GM12878 (cell line): Measurements from ENCODE around the gene LKAAEAR1. TPM values are rescaled to one million over a fixed set of nuclear protein-coding genes. Genes with fewer than 3 reads are reported as not detected.

ENCODE experiments used
- ATAC-seq: fragments of 200-7000 bp; cut with Tn5 transposase; 3 replicates; pipeline ENCODE4 v1.9.1; 2020; ENCODE audit warnings: mild to moderate bottlenecking, moderate library complexity
- BruUV-seq: library from RNA; stranded (reverse); fragments of 400-500 nt; replicated peaks from 2 replicates; lab custom pipeline; 2021; lab: Mats Ljungman, UMichigan
- CTCF ChIA-PET: fragments of 300-600 bp; sonication (Branson Sonifier 250); formaldehyde crosslinking; extraction: SDS; loops from one replicate; lab custom pipeline; 2021; ENCODE audit warnings: inconsistent platforms; lab: Yijun Ruan, JAX
- POLR2A ChIA-PET: fragments of 350-600 bp; formaldehyde crosslinking; extraction: SDS; loops from one replicate; lab custom pipeline; 2021; ENCODE audit warnings: inconsistent platforms; lab: Charles Lee
- RAD21 ChIA-PET: fragments of 300-600 bp; sonication (Branson Sonifier 250); formaldehyde crosslinking; loops from one replicate; lab custom pipeline; 2023; ENCODE audit warnings: antibody characterized with exemption; ENCODE audit not compliant: unreplicated experiment; lab: Charles Lee
- SMC1A ChIA-PET: fragments of 300-600 bp; sonication (Branson Sonifier 250); formaldehyde crosslinking; loops from one replicate; lab custom pipeline; 2023; ENCODE audit not compliant: unreplicated experiment, uncharacterized antibody; lab: Charles Lee
- DNase-seq: peaks from one replicate; pipeline ENCODE4 v3.0.0-alpha.2; 2011; ENCODE audit warnings: low read depth, low spot score
- FAIRE-seq: peaks from 3 replicates; lab custom pipeline; 2011; peaks lifted over from hg19 to GRCh38; lab: Jason Lieb, UNC
- H2AFZ ChIP-seq: 2 replicates; pipeline ENCODE4 v1.6.0; 2011; ENCODE audit warnings: low read depth, low read length, control low read depth; ENCODE audit not compliant: control insufficient read depth
- H3K27ac ChIP-seq: 2 replicates; pipeline ENCODE4 v1.5.1; 2011; ENCODE audit warnings: control low read depth; ENCODE audit not compliant: control insufficient read depth, insufficient read depth
- H3K27me3 ChIP-seq, 2 experiments: replicated peaks in 1 of 2; 2 replicates each; pipeline versions ENCODE4 v1.6.0 to v1.6.1; 2011; ENCODE audit warnings: low read length in 1 of 2; ENCODE audit not compliant: control insufficient read depth in 2 of 2, insufficient read depth in 2 of 2
- H3K36me3 ChIP-seq, 2 experiments: 2 replicates each; pipeline ENCODE4 v1.5.1; 2011; ENCODE audit warnings: low read length in 1 of 2; ENCODE audit not compliant: control insufficient read depth in 2 of 2, insufficient read depth in 2 of 2
- H3K4me1 ChIP-seq: 2 replicates; pipeline ENCODE4 v1.6.1; 2011; ENCODE audit warnings: mild to moderate bottlenecking, low read length, moderate library complexity, mixed read lengths; ENCODE audit not compliant: control insufficient read depth, insufficient read depth
- H3K4me2 ChIP-seq: 2 replicates; pipeline ENCODE4 v1.6.0; 2011; ENCODE audit warnings: control low read depth; ENCODE audit not compliant: control insufficient read depth, insufficient read depth
- H3K4me3 ChIP-seq: fragments of 200-600 bp; sonication (generic); 2 replicates; pipeline ENCODE4 v1.5.1; 2016
- H3K79me2 ChIP-seq: 2 replicates; pipeline ENCODE4 v1.6.0; 2011; ENCODE audit warnings: low read length; ENCODE audit not compliant: control insufficient read depth, insufficient read depth
- H3K9ac ChIP-seq: 2 replicates; pipeline ENCODE4 v1.8.0; 2011; ENCODE audit warnings: low read length, control low read depth, mixed read lengths; ENCODE audit not compliant: control insufficient read depth, insufficient read depth
- H3K9me3 ChIP-seq: replicated peaks from 3 replicates; pipeline ENCODE4 v1.5.1; 2011; ENCODE audit warnings: mild to moderate bottlenecking, low read length; ENCODE audit not compliant: control insufficient read depth, insufficient read depth
- H4K20me1 ChIP-seq: 2 replicates; pipeline ENCODE4 v1.6.0; 2011; ENCODE audit not compliant: control insufficient read depth, insufficient read depth
- CBFB ChIP-seq: IDR thresholded peaks from 2 replicates; pipeline ENCODE4 v1.6.1; 2016; ENCODE audit warnings: antibody characterized with exemption, low read depth
- IKZF1 ChIP-seq: fragments of 450-650 bp; conservative IDR thresholded peaks from 2 replicates; pipeline ENCODE4 v1.6.1; 2017; ENCODE audit warnings: antibody characterized with exemption, mild to moderate bottlenecking
- IKZF2 ChIP-seq, 2 experiments: fragments of 450-650 bp; IDR thresholded peaks; 2 replicates each; pipeline ENCODE4 v1.6.1; 2017; ENCODE audit warnings: mild to moderate bottlenecking in 2 of 2, moderate library complexity in 2 of 2
- KDM1A ChIP-seq: fragments of 200-600 bp; sonication (generic); IDR thresholded peaks from 2 replicates; pipeline ENCODE4 v1.6.1; 2016; ENCODE audit warnings: borderline replicate concordance
- MAX ChIP-seq: IDR thresholded peaks from 2 replicates; pipeline ENCODE4 v1.6.1; 2012; ENCODE audit warnings: low read depth, low read length, improper control_type of control experiment
- PBX3 ChIP-seq: IDR thresholded peaks from 2 replicates; pipeline ENCODE4 v1.6.1; 2011; ENCODE audit warnings: mild to moderate bottlenecking, low read depth, low read length, moderate library complexity; ENCODE audit not compliant: insufficient replicate concordance
- PKNOX1 ChIP-seq: fragments of 450-650 bp; IDR thresholded peaks from 2 replicates; pipeline ENCODE4 v1.6.1; 2016; ENCODE audit warnings: mild to moderate bottlenecking
- WGBS: methylation state at CpG from one replicate; pipeline ENCODE4 v1.1.6; 2016; ENCODE audit warnings: low lambda C conversion rate; ENCODE audit not compliant: insufficient replicate concordance, insufficient coverage; ENCODE audit errors: missing lambda C conversion rate; 5-methylcytosine and 5-hydroxymethylcytosine counted together
- in situ Hi-C: fragments of 300-500 bp; cut with MboI; formaldehyde crosslinking; loops from 9 replicates; pipeline ENCODE4 v1.14.3; 2018; ENCODE audit warnings: mixed read lengths
- intact Hi-C: fragments of 100-400 bp; cut with micrococcal nuclease; formaldehyde crosslinking; loops from one replicate; pipeline ENCODE4 v1.14.2; 2022; ENCODE audit not compliant: unreplicated experiment
- polyA plus RNA-seq, 11 experiments: library from polyadenylated mRNA; depleted of rRNA in 4 of 11; unstranded in 6 of 11; stranded (reverse) in 5 of 11; fragments of >200 nt; fragmentation: Nextera tagmentation in 4 of 11; fragmentation: Illumina TruSeq in 1 of 11; extraction: Ambion mirVana in 4 of 11; extraction: Trizol in 1 of 11; gene quantifications; 1 replicate in 1 of 11; 2 replicates in 10 of 11; pipeline versions ENCODE4 v1.2.1 to v1.2.3, GENCODE V29; 2011 to 2016; ENCODE audit warnings: inconsistent platforms in 2 of 11, missing spikeins in 2 of 11, low read depth in 1 of 11
- total RNA-seq, 4 experiments: library from RNA; depleted of rRNA in 3 of 4; stranded (reverse); fragments of >200 nt in 3 of 4; fragmentation: Illumina TruSeq in 1 of 4; extraction: Trizol in 1 of 4; gene quantifications; 2 replicates each; pipeline versions ENCODE4 v1.2.1 to v1.2.3, GENCODE V29; 2013 to 2021

LKAAEAR1 gene
- total and polyA plus RNA-seq, 10 of the 15 experiments (the other 5 are each of a cell fraction or from before 2014, with no cell fraction given): not detected

DNA sequence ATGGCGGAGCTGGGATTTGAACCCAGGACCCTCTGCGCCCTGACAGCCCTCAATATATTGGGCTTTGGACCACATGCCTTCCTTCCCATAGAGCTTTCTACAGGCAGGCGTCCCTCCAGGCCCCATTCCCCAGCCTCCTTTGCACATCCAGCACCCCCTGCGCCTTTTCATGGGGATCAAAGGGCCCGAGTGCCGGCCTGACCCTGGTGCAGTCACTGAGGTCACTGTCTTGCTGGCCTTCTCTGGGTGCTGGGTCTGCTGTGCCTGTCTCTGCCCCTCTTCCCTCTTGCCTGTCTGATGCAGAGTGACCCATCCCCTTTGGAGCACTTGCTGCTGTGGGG is 2.6 kb downstream of the LKAAEAR1 start:
- Histone ChIP-seq H3K9me3 (peaks cover under 1% of the 10 kb centered on the region; the same call in 1 of the 3 replicates), H3K4me2 (no peak overlapping the region), H3K27me3 (peaks cover 2 to 7% of the 10 kb centered on the region in 2 experiments; a peak in 2 of 4 replicates), H4K20me1 (no peaks in the 10 kb centered on the region), H3K36me3 (no peaks in the 10 kb centered on the region), H3K79me2 (peaks cover 23% of the 10 kb centered on the region), H3K4me1 (peaks cover 19% of the 10 kb centered on the region), H3K9ac (no peak overlapping the region), H3K4me3 (no peak overlapping the region), H3K27ac (no peak overlapping the region), H2AFZ (no peak overlapping the region)
- ChIA-PET SMC1A (interaction anchor here (1.0 to 2.3 kb wide), 2 partner anchors 39 to 40 kb away, joined by 3 to 11 read pairs; no protein-coding TSS in a partner anchor), RAD21 (interaction anchor here (0.6 to 6.7 kb wide), 3 partner anchors 34 to 295 kb away, joined by 3 to 67 read pairs (median 6); no protein-coding TSS in a partner anchor), CTCF (interaction anchor here (1.0 to 3.5 kb wide), 3 partner anchors 39 to 204 kb away, joined by 3 to 65 read pairs (median 6); no protein-coding TSS in a partner anchor), POLR2A (interaction anchor here (1.6 kb wide), 1 partner anchor 43 kb away, joined by 4 read pairs; no protein-coding TSS in a partner anchor)
- TF ChIP-seq CBFB (no peak), PBX3 (no peak), MAX (no peak), PKNOX1 (no peak), IKZF1 (no peak), IKZF2 (IDR thresholded peaks at IDR 0.05) (no peak), KDM1A (no peak)
- FAIRE-seq: no peak
- no peak for DNase-seq
- no TSS peak for BruUV-seq
- intact Hi-C loops (no loop called here), in situ Hi-C loops (no loop called here)
- 92% methylated on average over 6 of the region's 6 CpGs for WGBS
- ATAC-seq: no peak
